Uterus (tissue), 2 donors: ENCODE results near the gene MRPL28.
"Not testable (repeated sequence)": the region's sequence is repeated elsewhere in the genome, so short reads cannot be mapped to it uniquely, and the experiment has no call there.

Source experiments
- CTCF ChIP-seq, 4 experiments: fragments of 200-600 bp in 2 of 4; fragments of 450-650 bp in 2 of 4; sonication (generic) in 2 of 4; IDR thresholded peaks; one replicate each; pipeline ENCODE4 v1.5.1; 2016 to 2019; ENCODE audit warnings: antibody characterized with exemption in 4 of 4, mild to moderate bottlenecking in 2 of 4, moderate library complexity in 1 of 4
- POLR2A ChIP-seq, 2 donors: fragments of 450-650 bp; IDR thresholded peaks; one replicate each; pipeline ENCODE4 v1.6.1; 2016; ENCODE audit warnings: antibody characterized with exemption in 2 of 2, mild to moderate bottlenecking in 1 of 2, moderate library complexity in 1 of 2

DNA sequence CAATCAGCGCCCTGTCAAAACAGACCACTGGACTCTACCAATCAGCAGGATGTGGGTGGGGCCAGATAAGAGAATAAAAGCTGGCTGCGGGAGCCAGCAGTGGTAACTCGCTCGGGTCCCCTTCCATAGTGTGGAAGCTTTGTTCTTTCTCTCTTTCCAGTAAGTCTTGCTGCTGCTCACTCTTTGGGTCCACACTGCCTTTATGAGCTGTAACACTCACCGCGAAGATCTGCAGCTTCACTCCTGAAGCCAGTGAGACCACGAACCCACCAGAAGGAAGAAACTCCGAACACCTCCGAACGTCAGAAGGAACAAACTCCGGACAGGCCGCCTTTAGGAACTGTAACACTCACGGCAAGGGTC, 28.4 kb downstream of the MRPL28 start:
- TF ChIP-seq CTCF, POLR2A (IDR thresholded peaks at IDR 0.05): not testable (repeated sequence)
